Astrocyte of the cerebellum (primary cell): ENCODE data around the gene RAPGEF4.

Experiments used
- DNase-seq: peaks from one replicate; pipeline ENCODE4 v3.0.0-alpha.2; 2011; ENCODE audit warnings: low read depth
- H3K4me3 ChIP-seq: 2 replicates; pipeline ENCODE4 v1.5.1; 2011; ENCODE audit warnings: mild to moderate bottlenecking, low read depth, low read length, moderate library complexity
- in situ Hi-C: cut with HindIII; loops from 2 replicates; pipeline ENCODE4 v1.10.0; 2017; ENCODE audit warnings: low sequenced_read_pairs
- TF ChIP-seq, protein P1 (sequence below): IDR thresholded peaks from 2 replicates; pipeline ENCODE4 v1.5.1; 2012; ENCODE audit warnings: low read length, low read depth, moderate library complexity, mild to moderate bottlenecking; ENCODE audit errors: missing control alignments

RAPGEF4 gene

DNA sequence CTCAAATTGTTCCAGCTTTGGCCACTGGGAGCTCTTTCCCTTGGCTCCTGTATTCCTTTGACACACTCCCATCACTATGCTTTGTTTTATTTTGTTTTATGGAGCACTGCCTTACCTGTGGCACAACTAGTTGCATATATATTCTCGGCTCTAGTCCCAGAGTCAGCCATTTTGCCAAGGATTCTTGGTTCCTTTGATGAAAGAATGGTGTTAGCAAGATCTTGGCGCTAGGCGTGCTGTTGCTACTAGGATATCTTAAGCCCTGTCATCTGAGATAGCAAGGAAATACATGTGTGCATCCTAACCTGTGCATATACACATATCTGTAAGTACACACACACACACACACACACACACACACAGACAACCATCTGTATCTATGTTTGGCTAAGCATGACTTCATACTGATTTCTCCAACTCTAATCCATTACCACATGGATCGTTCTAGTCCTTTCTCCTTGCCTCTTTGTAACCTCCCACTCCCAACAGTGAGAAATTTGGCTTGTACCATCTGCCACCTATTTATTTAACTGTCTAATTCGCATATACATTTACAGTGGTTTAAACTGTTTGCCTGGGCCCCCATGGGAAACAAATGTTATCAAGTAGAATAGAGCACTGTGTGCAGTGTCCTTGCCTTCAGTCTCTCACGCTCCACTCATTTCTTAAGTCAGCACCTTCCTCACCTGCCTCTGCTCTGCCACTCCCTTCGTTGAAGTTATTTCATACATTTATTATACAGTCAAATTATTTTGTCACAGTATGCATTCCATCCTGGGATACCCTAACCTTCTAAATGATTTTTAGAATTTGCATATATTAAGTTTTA is 202.5 kb downstream of the RAPGEF4 start:
- DNase-seq = no peak
- no peak overlapping the region for H3K4me3 ChIP-seq
- TF ChIP-seq, protein P1, sequence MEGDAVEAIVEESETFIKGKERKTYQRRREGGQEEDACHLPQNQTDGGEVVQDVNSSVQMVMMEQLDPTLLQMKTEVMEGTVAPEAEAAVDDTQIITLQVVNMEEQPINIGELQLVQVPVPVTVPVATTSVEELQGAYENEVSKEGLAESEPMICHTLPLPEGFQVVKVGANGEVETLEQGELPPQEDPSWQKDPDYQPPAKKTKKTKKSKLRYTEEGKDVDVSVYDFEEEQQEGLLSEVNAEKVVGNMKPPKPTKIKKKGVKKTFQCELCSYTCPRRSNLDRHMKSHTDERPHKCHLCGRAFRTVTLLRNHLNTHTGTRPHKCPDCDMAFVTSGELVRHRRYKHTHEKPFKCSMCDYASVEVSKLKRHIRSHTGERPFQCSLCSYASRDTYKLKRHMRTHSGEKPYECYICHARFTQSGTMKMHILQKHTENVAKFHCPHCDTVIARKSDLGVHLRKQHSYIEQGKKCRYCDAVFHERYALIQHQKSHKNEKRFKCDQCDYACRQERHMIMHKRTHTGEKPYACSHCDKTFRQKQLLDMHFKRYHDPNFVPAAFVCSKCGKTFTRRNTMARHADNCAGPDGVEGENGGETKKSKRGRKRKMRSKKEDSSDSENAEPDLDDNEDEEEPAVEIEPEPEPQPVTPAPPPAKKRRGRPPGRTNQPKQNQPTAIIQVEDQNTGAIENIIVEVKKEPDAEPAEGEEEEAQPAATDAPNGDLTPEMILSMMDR = no peak
- in situ Hi-C loops = no loop called here

DNA sequence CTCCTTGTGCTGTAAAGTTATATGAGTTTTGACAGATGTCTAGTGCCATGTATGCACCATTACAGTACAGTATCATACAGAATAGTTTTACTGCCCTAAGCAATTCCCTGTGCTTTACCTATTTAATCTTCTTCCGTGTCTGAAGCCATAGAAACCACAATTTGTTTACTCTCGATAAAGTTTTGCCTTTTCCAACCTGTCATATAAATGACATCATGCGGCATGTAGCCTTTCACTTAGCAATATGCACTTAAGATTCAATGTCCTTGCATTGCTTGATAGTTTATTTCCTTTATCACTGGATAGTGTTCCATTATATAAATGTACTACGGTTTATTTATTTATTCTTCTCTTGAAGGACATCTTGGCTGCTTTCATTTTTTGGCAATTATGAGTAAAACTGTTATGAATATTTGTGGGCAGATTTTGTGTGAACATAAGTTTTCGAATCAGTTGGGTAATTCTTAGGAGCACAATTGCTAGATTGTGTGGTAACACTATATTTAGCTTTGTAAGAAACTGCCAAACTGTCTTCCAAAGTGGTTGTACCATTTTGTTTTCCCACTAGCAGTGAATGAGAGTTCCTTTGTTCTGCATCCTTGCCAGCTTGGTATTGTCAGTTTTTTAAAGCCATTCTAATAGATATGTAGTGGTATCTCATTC is 203.2 kb downstream of the RAPGEF4 start:
- in situ Hi-C loops = no loop called here
- TF ChIP-seq, protein P1 = no peak
- no peak for DNase-seq
- no peak overlapping the region for H3K4me3 ChIP-seq

DNA sequence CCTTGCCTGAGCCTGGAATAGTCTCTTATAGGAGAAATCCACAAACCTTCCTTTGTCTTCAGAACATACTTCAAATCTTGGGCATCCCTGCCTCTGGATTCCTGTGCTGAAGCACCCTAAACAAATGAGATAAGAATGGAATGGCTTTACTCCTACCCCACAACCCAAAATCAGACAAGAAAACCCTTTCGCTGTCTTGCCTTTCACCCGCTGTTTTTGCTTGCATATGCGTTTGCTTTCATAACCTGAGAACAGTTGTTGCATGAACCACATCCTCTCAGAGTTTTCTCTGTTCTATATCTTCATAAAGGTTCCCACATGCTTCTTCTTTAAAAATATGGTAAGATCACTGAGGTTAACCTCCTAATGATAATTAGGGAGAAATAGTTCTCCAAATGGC is 207.9 kb downstream of the RAPGEF4 start:
- no peak overlapping the region for H3K4me3 ChIP-seq
- TF ChIP-seq, protein P1 = no peak
- no peak for DNase-seq

GRCh38 chr2:172944022-172944793 is 208.6 kb downstream of the RAPGEF4 start:
- TF ChIP-seq, protein P1 = no peak
- H3K4me3 ChIP-seq = no peak overlapping the region
- DNase-seq = no peak
- in situ Hi-C loops = no loop called here

More for the DNA sequence above, 207.9 kb downstream of the RAPGEF4 start:
- in situ Hi-C loops = no loop called here

DNA sequence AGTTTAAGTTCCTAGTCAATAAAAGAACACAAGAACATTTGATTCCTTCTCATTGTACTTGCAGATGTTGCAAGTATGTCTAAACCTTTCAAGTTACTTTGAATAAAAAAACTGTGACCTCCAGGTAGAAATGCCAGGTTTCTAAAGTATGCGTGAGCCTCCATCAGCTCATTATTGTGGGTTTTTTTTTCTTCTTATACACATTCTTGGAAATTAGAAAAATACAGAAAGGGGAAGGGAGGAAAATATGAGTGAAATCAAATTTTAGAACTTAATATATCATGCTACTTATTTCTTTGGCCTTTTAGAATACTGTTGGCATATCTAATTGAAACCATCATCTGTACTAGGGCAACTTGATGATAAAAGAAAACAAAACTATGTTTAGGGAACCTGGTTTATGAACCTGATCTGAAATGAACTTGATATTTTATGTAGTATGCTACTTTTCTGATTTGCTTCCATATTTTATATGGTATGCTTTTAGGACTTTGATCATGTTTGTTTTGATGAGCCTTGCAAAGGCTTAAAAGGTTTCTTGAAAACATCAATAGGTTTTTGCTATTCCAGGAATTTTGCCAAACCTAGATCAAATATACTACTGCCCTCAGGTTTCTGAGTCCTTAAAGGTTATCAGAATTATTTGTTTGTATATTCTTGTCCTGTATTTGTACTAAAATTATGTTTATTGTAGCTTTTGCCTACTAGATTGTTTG is 209.3 kb downstream of the RAPGEF4 start:
- DNase-seq = no peak
- in situ Hi-C loops = no loop called here
- no peak overlapping the region for H3K4me3 ChIP-seq
- TF ChIP-seq, protein P1 = no peak

GRCh38 chr2:172945510-172945850 is 209.8 kb downstream of the RAPGEF4 start:
- in situ Hi-C loops = no loop called here
- DNase-seq = no peak
- TF ChIP-seq, protein P1 = no peak
- H3K4me3 ChIP-seq = no peak overlapping the region
